ENCODE measurements around the gene ZNF263. TPM values are rescaled to one million over a fixed set of nuclear protein-coding genes. Genes with fewer than 3 reads are reported as not detected.

The ZNF263 gene
- total RNA-seq, 2 experiments from 2014 or later: 27.6 to 65.9 TPM

DNA sequence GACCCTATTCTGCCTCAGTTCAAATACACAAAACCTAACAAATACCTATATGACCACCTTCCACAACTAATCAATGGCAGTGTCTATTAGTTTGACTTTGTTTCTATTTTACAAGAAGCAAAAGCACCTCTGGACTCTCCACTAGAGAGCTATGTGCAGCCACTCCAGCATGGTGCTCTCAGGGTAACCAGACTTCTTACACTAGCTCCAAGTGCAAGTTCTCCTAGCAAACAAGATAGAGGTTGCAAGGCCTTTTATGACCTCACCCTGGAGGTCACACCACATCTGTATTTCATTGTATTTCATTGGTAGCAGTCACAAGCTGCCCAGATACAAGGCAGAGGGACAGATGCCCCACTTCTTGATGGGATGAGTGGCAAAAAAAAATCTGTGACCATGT is 8.3 kb upstream of the ZNF263 start:
- H3K27ac ChIP-seq (ENCODE audit: low read depth, low read length, poor library complexity, severe bottlenecking): peak overlapping the region; percentile 2
- ChIA-PET CTCF (ENCODE audit: unreplicated experiment) (no interaction called here), POLR2A (interaction anchor here (0.5 kb wide), 1 partner anchor 10 kb away, joined by 3 read pairs; no protein-coding TSS in a partner anchor)
- no peaks in the 10 kb centered on the region for H3K9me3 ChIP-seq (ENCODE audit: low read length)
- peak overlapping the region; percentile 56; the same call in 1 of the 2 replicates for H2AFZ ChIP-seq (ENCODE audit: low read length)
- H3K79me2 ChIP-seq (ENCODE audit: insufficient read depth, low read depth, low read length): no peaks in the 10 kb centered on the region
- H3K4me3 ChIP-seq (ENCODE audit: low read depth, low read length, poor library complexity, severe bottlenecking): no peak overlapping the region
- no peaks in the 10 kb centered on the region for H3K9me2 ChIP-seq (ENCODE audit: insufficient read depth, low read length)
- peaks cover 12% of the 10 kb centered on the region for H3K4me1 ChIP-seq (ENCODE audit: insufficient read depth, low read length, poor library complexity, severe bottlenecking)
- TF ChIP-seq, protein P1, sequence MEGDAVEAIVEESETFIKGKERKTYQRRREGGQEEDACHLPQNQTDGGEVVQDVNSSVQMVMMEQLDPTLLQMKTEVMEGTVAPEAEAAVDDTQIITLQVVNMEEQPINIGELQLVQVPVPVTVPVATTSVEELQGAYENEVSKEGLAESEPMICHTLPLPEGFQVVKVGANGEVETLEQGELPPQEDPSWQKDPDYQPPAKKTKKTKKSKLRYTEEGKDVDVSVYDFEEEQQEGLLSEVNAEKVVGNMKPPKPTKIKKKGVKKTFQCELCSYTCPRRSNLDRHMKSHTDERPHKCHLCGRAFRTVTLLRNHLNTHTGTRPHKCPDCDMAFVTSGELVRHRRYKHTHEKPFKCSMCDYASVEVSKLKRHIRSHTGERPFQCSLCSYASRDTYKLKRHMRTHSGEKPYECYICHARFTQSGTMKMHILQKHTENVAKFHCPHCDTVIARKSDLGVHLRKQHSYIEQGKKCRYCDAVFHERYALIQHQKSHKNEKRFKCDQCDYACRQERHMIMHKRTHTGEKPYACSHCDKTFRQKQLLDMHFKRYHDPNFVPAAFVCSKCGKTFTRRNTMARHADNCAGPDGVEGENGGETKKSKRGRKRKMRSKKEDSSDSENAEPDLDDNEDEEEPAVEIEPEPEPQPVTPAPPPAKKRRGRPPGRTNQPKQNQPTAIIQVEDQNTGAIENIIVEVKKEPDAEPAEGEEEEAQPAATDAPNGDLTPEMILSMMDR (conservative IDR thresholded peaks at IDR 0.05; ENCODE audit: low read length): no peak
- no peak for TF ChIP-seq EZH2phosphoT487 (IDR thresholded peaks at IDR 0.05; ENCODE audit: borderline replicate concordance, low read depth, low read length)
- no peaks in the 10 kb centered on the region for H4K20me1 ChIP-seq (ENCODE audit: insufficient read depth, low read length)
- intact Hi-C loops (cut with micrococcal nuclease; ENCODE audit: unreplicated experiment): no loop called here
- no peak for DNase-seq (ENCODE audit: low spot score)
- H3K4me2 ChIP-seq (ENCODE audit: low read length): peak overlapping the region; percentile 25; the same call in 1 of the 2 replicates
- no TSS peak for BruUV-seq (replicated peaks)
- H3K36me3 ChIP-seq (ENCODE audit: insufficient read depth, low read length): no peaks in the 10 kb centered on the region

DNA sequence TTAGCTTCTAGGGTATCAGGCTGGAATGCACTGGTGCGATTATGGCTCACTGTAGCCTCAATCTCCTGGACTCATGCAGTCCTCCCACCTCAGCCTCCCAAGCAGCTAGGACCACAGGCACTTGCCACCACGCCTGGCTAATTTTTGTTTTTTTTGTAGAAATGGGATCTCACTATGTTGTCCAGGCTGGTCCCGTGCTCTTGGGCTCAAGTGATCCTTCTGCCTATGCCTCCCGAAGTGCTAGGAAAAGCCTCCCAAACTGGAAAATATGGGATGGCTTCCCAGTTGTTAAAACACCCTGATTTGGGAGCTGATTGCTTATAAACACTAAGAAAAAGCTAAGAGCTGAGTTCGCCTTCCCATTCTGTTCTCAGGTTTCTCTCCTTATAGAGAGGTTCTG is 6.6 kb upstream of the ZNF263 start:
- POLR2A ChIA-PET: interaction anchor here (1.3 kb wide), 1 partner anchor 185 kb away, joined by 3 read pairs; no protein-coding TSS in a partner anchor
- Histone ChIP-seq H3K9me3 (ENCODE audit: low read length) (no peaks in the 10 kb centered on the region), H3K36me3 (ENCODE audit: insufficient read depth, low read length) (no peaks in the 10 kb centered on the region), H3K4me2 (ENCODE audit: low read length) (no peak overlapping the region), H3K4me3 (ENCODE audit: low read depth, low read length, poor library complexity, severe bottlenecking) (no peak overlapping the region), H3K4me1 (ENCODE audit: insufficient read depth, low read length, poor library complexity, severe bottlenecking) (peaks cover 14% of the 10 kb centered on the region), H3K9me2 (ENCODE audit: insufficient read depth, low read length) (no peaks in the 10 kb centered on the region), H4K20me1 (ENCODE audit: insufficient read depth, low read length) (no peaks in the 10 kb centered on the region), H3K79me2 (ENCODE audit: insufficient read depth, low read depth, low read length) (no peaks in the 10 kb centered on the region), H2AFZ (ENCODE audit: low read length) (no peak overlapping the region), H3K27ac (ENCODE audit: low read depth, low read length, poor library complexity, severe bottlenecking) (no peak overlapping the region)
- TF ChIP-seq, protein P1 (conservative IDR thresholded peaks at IDR 0.05; ENCODE audit: low read length): no peak
- TF ChIP-seq EZH2phosphoT487 (IDR thresholded peaks at IDR 0.05; ENCODE audit: borderline replicate concordance, low read depth, low read length): no peak
- intact Hi-C loops (cut with micrococcal nuclease; ENCODE audit: unreplicated experiment): no loop called here
- no peak for DNase-seq (ENCODE audit: low spot score)
- BruUV-seq (replicated peaks): no TSS peak
- CTCF ChIA-PET (ENCODE audit: unreplicated experiment): interaction anchor here (1.4 kb wide), 1 partner anchor 9 kb away, joined by 8 read pairs; no protein-coding TSS in a partner anchor

DNA sequence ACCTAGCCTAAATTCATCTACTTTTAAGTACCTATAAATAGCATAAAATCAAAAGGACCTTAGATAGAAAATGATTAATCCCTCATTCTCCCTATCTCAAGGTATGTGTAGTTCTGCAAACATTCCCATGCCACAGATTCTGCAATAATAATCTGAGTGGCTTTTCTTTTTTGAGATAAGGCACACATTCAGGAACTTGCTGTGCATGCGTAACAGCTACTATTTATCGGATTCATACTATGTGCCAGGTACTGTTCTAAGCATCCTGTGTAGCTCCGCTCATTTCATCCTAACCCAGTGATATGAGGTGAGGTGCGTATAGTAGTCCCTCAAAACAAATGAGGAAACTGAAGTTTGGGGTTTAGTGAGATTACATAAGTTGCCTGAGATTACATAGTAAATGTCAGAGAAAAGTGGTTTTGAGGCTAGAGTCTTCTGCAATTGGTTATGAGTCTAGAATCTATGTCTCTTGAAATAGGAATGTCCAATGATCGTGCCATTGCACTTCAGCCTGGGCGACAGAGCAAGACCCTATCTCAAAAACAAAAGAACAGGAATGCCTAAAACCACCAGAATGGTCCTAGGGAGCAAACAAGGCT is 2.0 kb upstream of the ZNF263 start:
- ChIA-PET CTCF (ENCODE audit: unreplicated experiment) (no interaction called here), POLR2A (no interaction called here)
- Histone ChIP-seq H3K4me3 (ENCODE audit: low read depth, low read length, poor library complexity, severe bottlenecking) (peak overlapping the region; percentile 99), H3K9me3 (ENCODE audit: low read length) (no peaks in the 10 kb centered on the region), H3K79me2 (ENCODE audit: insufficient read depth, low read depth, low read length) (peaks cover 31% of the 10 kb centered on the region), H4K20me1 (ENCODE audit: insufficient read depth, low read length) (0 out of 2 replicates have a peak, but pooled peaks cover 8% of the 10 kb centered on the region), H3K4me1 (ENCODE audit: insufficient read depth, low read length, poor library complexity, severe bottlenecking) (peaks cover 29% of the 10 kb centered on the region), H3K27ac (ENCODE audit: low read depth, low read length, poor library complexity, severe bottlenecking) (no peak overlapping the region), H3K4me2 (ENCODE audit: low read length) (peak overlapping the region; percentile 98; the same call in 1 of the 2 replicates), H3K36me3 (ENCODE audit: insufficient read depth, low read length) (peaks cover 15% of the 10 kb centered on the region), H2AFZ (ENCODE audit: low read length) (no peak overlapping the region), H3K9me2 (ENCODE audit: insufficient read depth, low read length) (no peaks in the 10 kb centered on the region)
- no peak for TF ChIP-seq EZH2phosphoT487 (IDR thresholded peaks at IDR 0.05; ENCODE audit: borderline replicate concordance, low read depth, low read length)
- TF ChIP-seq, protein P1 (conservative IDR thresholded peaks at IDR 0.05; ENCODE audit: low read length): no peak
- no TSS peak for BruUV-seq (replicated peaks)
- DNase-seq (ENCODE audit: low spot score): no peak
- intact Hi-C loops (cut with micrococcal nuclease; ENCODE audit: unreplicated experiment): loop anchor here (5.0 kb wide), 1 partner anchor 176 kb away; no protein-coding TSS in a partner anchor

Measured in OCI-LY7 (cell line).